Trophoblast cell (in vitro differentiated cells and primary cell): ENCODE results near the gene KRT7.

Experiments used
- DNase-seq, 2 donors: peaks; one replicate each; pipeline ENCODE4 v3.0.0-alpha.2; 2016
- H2AFZ ChIP-seq: 2 replicates; pipeline ENCODE4 v1.6.1; 2013; ENCODE audit warnings: low read length, moderate library complexity, mild to moderate bottlenecking; ENCODE audit not compliant: insufficient read depth, poor library complexity
- H2AK5ac ChIP-seq: 2 replicates; pipeline ENCODE4 v1.6.1; 2013; ENCODE audit warnings: mild to moderate bottlenecking, low read length
- H2BK120ac ChIP-seq: 2 replicates; pipeline ENCODE4 v1.6.1; 2013; ENCODE audit warnings: low read length, mild to moderate bottlenecking, moderate library complexity; ENCODE audit not compliant: insufficient read depth, poor library complexity
- H2BK12ac ChIP-seq: 2 replicates; pipeline ENCODE4 v1.6.1; 2013; ENCODE audit warnings: mild to moderate bottlenecking, low read length, moderate library complexity
- H2BK5ac ChIP-seq: 2 replicates; pipeline ENCODE4 v1.6.1; 2013; ENCODE audit warnings: low read length, low read depth, moderate library complexity, mild to moderate bottlenecking; ENCODE audit not compliant: poor library complexity
- H3K14ac ChIP-seq: 2 replicates; pipeline ENCODE4 v1.6.1; 2013; ENCODE audit warnings: mild to moderate bottlenecking, low read length
- H3K18ac ChIP-seq: 2 replicates; pipeline ENCODE4 v1.6.1; 2013; ENCODE audit warnings: mild to moderate bottlenecking, low read length
- H3K23ac ChIP-seq: 2 replicates; pipeline ENCODE4 v1.6.1; 2013; ENCODE audit warnings: low read length
- H3K27ac ChIP-seq: 2 replicates; pipeline ENCODE4 v1.5.1; 2013; ENCODE audit warnings: low read depth, mild to moderate bottlenecking, inconsistent platforms, low read length, moderate library complexity
- H3K27me3 ChIP-seq: 2 replicates; pipeline ENCODE4 v1.6.1; 2013; ENCODE audit warnings: inconsistent platforms, mild to moderate bottlenecking, low read length, moderate library complexity; ENCODE audit not compliant: insufficient read depth
- H3K36me3 ChIP-seq, 2 experiments: 1 replicate in 1 of 2; 2 replicates in 1 of 2; pipeline ENCODE4 v1.6.1; 2013; ENCODE audit warnings: low read length in 2 of 2, mild to moderate bottlenecking in 2 of 2, moderate library complexity in 1 of 2; ENCODE audit not compliant: insufficient read depth in 2 of 2, control insufficient read depth in 1 of 2
- H3K4ac ChIP-seq: 2 replicates; pipeline ENCODE4 v1.6.1; 2013; ENCODE audit warnings: low read depth, mild to moderate bottlenecking, low read length, moderate library complexity
- H3K4me1 ChIP-seq, 2 experiments: 1 replicate in 1 of 2; 2 replicates in 1 of 2; pipeline ENCODE4 v1.6.1; 2013; ENCODE audit warnings: low read length in 2 of 2, mild to moderate bottlenecking in 2 of 2, moderate library complexity in 1 of 2; ENCODE audit not compliant: insufficient read depth in 2 of 2, control insufficient read depth in 1 of 2
- H3K4me2 ChIP-seq: 2 replicates; pipeline ENCODE4 v1.6.1; 2013; ENCODE audit warnings: inconsistent platforms, mild to moderate bottlenecking, low read length, moderate library complexity
- H3K4me3 ChIP-seq: 2 replicates; pipeline ENCODE4 v1.5.1; 2013; ENCODE audit warnings: mild to moderate bottlenecking, low read depth, low read length, inconsistent platforms
- H3K79me1 ChIP-seq: one replicate; pipeline ENCODE4 v1.6.1; 2013; ENCODE audit warnings: low read length
- H3K79me2 ChIP-seq: 2 replicates; pipeline ENCODE4 v1.6.1; 2013; ENCODE audit warnings: low read length, mild to moderate bottlenecking; ENCODE audit not compliant: control insufficient read depth, insufficient read depth, poor library complexity
- H3K9ac ChIP-seq: 2 replicates; pipeline ENCODE4 v1.6.1; 2013; ENCODE audit warnings: mild to moderate bottlenecking, low read length
- H3K9me3 ChIP-seq: 2 replicates; pipeline ENCODE4 v1.6.1; 2013; ENCODE audit warnings: low read depth, mild to moderate bottlenecking, control low read depth, inconsistent platforms, low read length; ENCODE audit not compliant: insufficient read depth
- H4K12ac ChIP-seq: 2 replicates; pipeline ENCODE4 v1.6.1; 2013; ENCODE audit warnings: low read depth, mild to moderate bottlenecking, low read length, moderate library complexity
- H4K8ac ChIP-seq: 2 replicates; pipeline ENCODE4 v1.6.1; 2013; ENCODE audit warnings: low read depth, mild to moderate bottlenecking, low read length, moderate library complexity
- H4K91ac ChIP-seq: one replicate; pipeline ENCODE4 v1.6.1; 2013; ENCODE audit warnings: low read depth, mild to moderate bottlenecking, low read length, moderate library complexity
- WGBS: extraction: QIAGEN DNeasy Blood & Tissue Kit; methylation state at CpG from one replicate; pipeline ENCODE4 v1.1.7; 2013; ENCODE audit warnings: missing lambda C conversion rate; ENCODE audit not compliant: insufficient read length, insufficient coverage; ENCODE audit errors: extremely low coverage; 5-methylcytosine and 5-hydroxymethylcytosine counted together

Gene KRT7

GRCh38 chr12:52246720-52247621 lies 13.9 kb downstream of the KRT7 start:
- Histone ChIP-seq H3K27ac (no peak overlapping the region), H4K91ac (no peak overlapping the region), H3K4me1 (peaks cover 19 to 36% of the 10 kb centered on the region in 2 experiments), H4K12ac (no peak overlapping the region), H2BK12ac (no peak overlapping the region), H3K4me2 (no peak overlapping the region), H3K18ac (no peak overlapping the region), H3K79me2 (no peaks in the 10 kb centered on the region), H2AFZ (no peak overlapping the region), H3K9ac (no peak overlapping the region), H3K23ac (no peak overlapping the region), H4K8ac (no peak overlapping the region), H3K36me3 (peaks cover 69 to 74% of the 10 kb centered on the region in 2 experiments), H3K27me3 (no peaks in the 10 kb centered on the region), H3K4ac (no peak overlapping the region), H3K4me3 (no peak overlapping the region), H3K9me3 (peaks cover 4% of the 10 kb centered on the region), H2BK120ac (no peak overlapping the region), H3K79me1 (no peaks in the 10 kb centered on the region), H3K14ac (no peak overlapping the region), H2AK5ac (no peak overlapping the region), H2BK5ac (no peak overlapping the region)
- no CpG with 5 or more reads among the region's 10 CpGs for WGBS
- DNase-seq = peak in 1 of 2 donors; percentile 47

GRCh38 chr12:52247622-52248540 lies 14.8 kb downstream of the KRT7 start:
- H3K9ac ChIP-seq = no peak overlapping the region
- no peak overlapping the region for H3K18ac ChIP-seq
- H3K14ac ChIP-seq = no peak overlapping the region
- H4K12ac ChIP-seq = no peak overlapping the region
- H3K4me3 ChIP-seq = no peak overlapping the region
- no peak overlapping the region for H2BK12ac ChIP-seq
- no peak overlapping the region for H3K4ac ChIP-seq
- H3K9me3 ChIP-seq = peaks cover 3% of the 10 kb centered on the region
- H3K79me1 ChIP-seq = no peaks in the 10 kb centered on the region
- H3K4me2 ChIP-seq = no peak overlapping the region
- no peak overlapping the region for H2BK5ac ChIP-seq
- no peak overlapping the region for H2AK5ac ChIP-seq
- no peak overlapping the region for H2BK120ac ChIP-seq
- H3K23ac ChIP-seq = no peak overlapping the region
- H3K36me3 ChIP-seq = peaks cover 60 to 65% of the 10 kb centered on the region in 2 experiments
- no peak overlapping the region for H2AFZ ChIP-seq
- DNase-seq = peak in 1 of 2 donors; percentile 46
- no peak overlapping the region for H4K91ac ChIP-seq
- no peaks in the 10 kb centered on the region for H3K27me3 ChIP-seq
- no CpG with 5 or more reads among the region's 10 CpGs for WGBS
- no peak overlapping the region for H3K27ac ChIP-seq
- H3K4me1 ChIP-seq = peaks cover 17 to 29% of the 10 kb centered on the region in 2 experiments
- H4K8ac ChIP-seq = no peak overlapping the region
- H3K79me2 ChIP-seq = no peaks in the 10 kb centered on the region

DNA sequence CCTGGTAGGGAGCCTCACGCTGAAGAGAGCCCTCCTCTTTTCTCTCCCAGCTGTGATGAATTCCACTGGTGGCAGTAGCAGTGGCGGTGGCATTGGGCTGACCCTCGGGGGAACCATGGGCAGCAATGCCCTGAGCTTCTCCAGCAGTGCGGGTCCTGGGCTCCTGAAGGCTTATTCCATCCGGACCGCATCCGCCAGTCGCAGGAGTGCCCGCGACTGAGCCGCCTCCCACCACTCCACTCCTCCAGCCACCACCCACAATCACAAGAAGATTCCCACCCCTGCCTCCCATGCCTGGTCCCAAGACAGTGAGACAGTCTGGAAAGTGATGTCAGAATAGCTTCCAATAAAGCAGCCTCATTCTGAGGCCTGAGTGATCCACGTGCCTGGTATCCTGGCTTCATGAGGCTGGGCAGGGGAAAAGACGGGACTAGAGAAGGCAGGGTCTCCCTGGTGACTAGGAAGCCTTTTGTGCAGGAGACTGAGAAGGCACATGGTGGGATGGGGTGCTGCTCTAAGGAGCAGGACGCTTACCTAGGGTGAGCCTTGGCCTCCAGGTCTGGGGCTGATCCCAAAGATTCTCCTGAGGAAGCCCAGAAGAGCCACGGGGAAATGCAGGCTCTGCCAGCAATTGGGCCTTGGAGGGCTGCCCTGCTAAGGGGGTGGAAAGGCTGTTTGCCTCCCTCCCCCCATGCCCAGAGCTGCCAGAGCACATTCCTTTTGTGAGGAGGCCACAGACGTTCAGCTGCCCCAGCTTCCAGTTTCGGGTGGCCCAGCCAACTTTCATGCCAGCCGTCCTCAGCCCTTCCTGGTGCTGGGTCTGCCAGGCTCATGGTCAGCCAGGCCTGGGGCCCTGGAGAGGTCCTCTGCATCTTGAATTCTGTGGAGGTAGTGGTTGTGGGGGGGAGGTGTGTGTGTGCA lies 15.8 kb downstream of the KRT7 start:
- no CpG with 5 or more reads among the region's 18 CpGs for WGBS
- H3K9ac ChIP-seq = no peak overlapping the region

More for the DNA sequence above, 15.8 kb downstream of the KRT7 start:
- peak; percentile 56 to 57 for DNase-seq
- H4K12ac ChIP-seq = no peak overlapping the region
- no peak overlapping the region for H3K4me3 ChIP-seq
- H2BK5ac ChIP-seq = no peak overlapping the region
- peaks cover 9 to 20% of the 10 kb centered on the region in 2 experiments for H3K4me1 ChIP-seq
- H2AK5ac ChIP-seq = no peak overlapping the region
- H2AFZ ChIP-seq = no peak overlapping the region
- no peak overlapping the region for H3K18ac ChIP-seq
- H3K79me2 ChIP-seq = no peaks in the 10 kb centered on the region
- H3K14ac ChIP-seq = no peak overlapping the region
- H3K23ac ChIP-seq = no peak overlapping the region
- H4K8ac ChIP-seq = no peak overlapping the region
- H3K79me1 ChIP-seq = no peaks in the 10 kb centered on the region
- H3K36me3 ChIP-seq = peaks cover 51 to 56% of the 10 kb centered on the region in 2 experiments
- no peaks in the 10 kb centered on the region for H3K27me3 ChIP-seq
- no peak overlapping the region for H2BK120ac ChIP-seq
- H2BK12ac ChIP-seq = no peak overlapping the region
- no peaks in the 10 kb centered on the region for H3K9me3 ChIP-seq
- H4K91ac ChIP-seq = no peak overlapping the region
- H3K4ac ChIP-seq = no peak overlapping the region
- no peak overlapping the region for H3K4me2 ChIP-seq
- H3K27ac ChIP-seq = no peak overlapping the region
